Adrenal gland (tissue), 12 donors: ENCODE data around the gene PSMD12. TPM values are rescaled to one million over a fixed set of nuclear protein-coding genes. Genes with fewer than 3 reads are reported as not detected.

ENCODE experiments used
- polyA plus RNA-seq, 3 donors: library from polyadenylated mRNA; stranded (reverse); fragments of 200-250 nt in 2 of 3; fragments of 350-450 nt in 1 of 3; fragmentation: Illumina TruSeq in 1 of 3; extraction: RNeasy Lipid Tissue Mini Kit (QIAGEN cat#74804) in 1 of 3; gene quantifications; one replicate each; pipeline ENCODE4 v1.2.3, GENCODE V29; 2013 to 2014
- small RNA-seq, 2 donors: library from RNA; depleted of rRNA; stranded (forward); fragments of <200 nt; gene quantifications; one replicate each; pipeline ENCODE3, GENCODE V24; 2016
- total RNA-seq, 9 donors: library from RNA; depleted of rRNA in 4 of 9; stranded (reverse); fragments of >200 nt in 4 of 9; fragments of 120-200 nt in 1 of 9; fragmentation: NEBNext Ultra II Directional in 1 of 9; extraction: Animal tissue kit (Norgen Biotek cat#: 25700) in 1 of 9; gene quantifications; one replicate each; pipeline versions ENCODE4 v1.1.0 to v1.2.4, GENCODE V29; 2013 to 2023
- donor health status: healthy with polysubstance abuse.
- donor health status: Bipolar disorder and iron deficiency.
- donor health status: DM: yes; HTN: yes; CAD: no.
- donor health status: DM: no; HTN: no; CAD: no.
- donor health status: DM: no; HTN: no; CAD: no.
- donor health status: DM: yes; HTN: yes; CAD: no.

Gene PSMD12
- total and polyA plus RNA-seq, 12 donors: 19.7 to 163 (median 38.3) TPM

Small RNA genes lying within 50 kb of the gene (small RNA-seq; reads per million reads assigned to genes)
- gene RF00019: 0 reads per million in 2 donors

Other genes starting within 250 kb of the PSMD12 start
- 10 to 100 TPM; 28.1 to 88.0 (median 55.2) TPM for gene HELZ, start 121.4 kb downstream of the PSMD12 start, total RNA-seq
- gene HELZ, start 121.4 kb downstream of the PSMD12 start, polyA plus RNA-seq: 10 to 100 TPM in 1 of 3 donors, 1 to 10 TPM in 2; 3.1 to 20.5 (median 7.2) TPM
- gene PITPNC1, start 10.7 kb upstream of the PSMD12 start, total RNA-seq: 10 to 100 TPM in 6 of 9 donors, 1 to 10 TPM in 3; 4.9 to 33.0 (median 14.8) TPM
- gene PITPNC1, start 10.7 kb upstream of the PSMD12 start, polyA plus RNA-seq: 10 to 100 TPM in 1 of 3 donors, 1 to 10 TPM in 2; 6.8 to 15.4 (median 8.5) TPM